GM19193 (cell line): ENCODE data around the gene MIEN1.

ENCODE experiments used
- POLR2A ChIP-seq: IDR thresholded peaks from 4 replicates; pipeline ENCODE4 v1.6.1; 2011; ENCODE audit not compliant: insufficient read depth, insufficient read length; ENCODE audit errors: extremely low read depth

Gene MIEN1

GRCh38 chr17:39701012-39701783, 29.1 kb downstream of the MIEN1 start:
- TF ChIP-seq POLR2A: no peak

- TF ChIP-seq POLR2A: no peak
Observed at GRCh38 chr17:39700148-39700987, 30.0 kb downstream of the MIEN1 start.

DNA sequence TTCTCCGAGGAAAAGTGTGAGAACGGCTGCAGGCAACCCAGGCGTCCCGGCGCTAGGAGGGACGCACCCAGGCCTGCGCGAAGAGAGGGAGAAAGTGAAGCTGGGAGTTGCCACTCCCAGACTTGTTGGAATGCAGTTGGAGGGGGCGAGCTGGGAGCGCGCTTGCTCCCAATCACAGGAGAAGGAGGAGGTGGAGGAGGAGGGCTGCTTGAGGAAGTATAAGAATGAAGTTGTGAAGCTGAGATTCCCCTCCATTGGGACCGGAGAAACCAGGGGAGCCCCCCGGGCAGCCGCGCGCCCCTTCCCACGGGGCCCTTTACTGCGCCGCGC, 30.5 kb downstream of the MIEN1 start, which contains the start of gene ERBB2:
TSS of gene ERBB2 (plus strand) at position 247 of the 330 bp plus-strand sequence. CDS start 175 bp downstream, outside the sequence.
- no peak for TF ChIP-seq POLR2A

DNA sequence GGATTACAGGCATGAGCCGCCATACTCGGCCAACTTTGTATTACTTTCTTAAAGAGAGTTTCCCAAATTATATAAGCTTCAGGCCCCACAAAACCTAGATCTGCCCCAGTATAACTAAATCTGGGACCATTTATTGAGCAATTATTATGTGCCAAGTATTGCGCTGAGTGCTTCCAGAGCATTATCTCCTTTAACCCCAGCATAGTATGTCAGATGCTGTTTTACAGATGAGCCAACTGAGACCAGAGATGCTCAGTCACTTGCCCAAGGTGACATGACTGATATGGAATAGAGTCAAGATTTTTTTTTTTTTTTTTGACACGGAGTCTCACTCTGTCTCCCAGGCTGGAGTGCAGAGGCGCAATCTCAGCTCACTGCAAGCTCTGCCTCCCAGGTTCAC, 32.4 kb downstream of the MIEN1 start:
- no peak for TF ChIP-seq POLR2A

DNA sequence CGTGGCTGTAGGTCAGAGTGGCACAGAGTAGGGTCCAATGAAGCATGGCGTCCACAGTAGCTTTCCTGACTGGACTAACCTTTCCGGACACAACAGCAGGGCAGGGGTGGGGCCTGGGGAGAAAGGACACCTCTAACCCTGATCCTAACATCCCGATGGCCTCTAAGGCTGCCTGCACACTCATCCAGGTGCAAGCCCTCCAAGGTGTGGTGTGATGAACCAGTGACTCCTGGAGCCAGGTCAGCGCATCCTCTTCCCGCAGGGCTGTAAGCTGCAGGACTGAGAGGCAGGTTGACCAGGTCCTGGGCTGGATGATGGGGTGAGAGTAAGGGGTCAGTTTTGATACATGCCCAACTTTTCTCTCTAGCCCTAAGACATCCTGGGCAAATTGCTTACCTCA, 33.6 kb downstream of the MIEN1 start:
- no peak for TF ChIP-seq POLR2A

- TF ChIP-seq POLR2A: no peak
Observed at GRCh38 chr17:39695089-39695474, 35.2 kb downstream of the MIEN1 start.

DNA sequence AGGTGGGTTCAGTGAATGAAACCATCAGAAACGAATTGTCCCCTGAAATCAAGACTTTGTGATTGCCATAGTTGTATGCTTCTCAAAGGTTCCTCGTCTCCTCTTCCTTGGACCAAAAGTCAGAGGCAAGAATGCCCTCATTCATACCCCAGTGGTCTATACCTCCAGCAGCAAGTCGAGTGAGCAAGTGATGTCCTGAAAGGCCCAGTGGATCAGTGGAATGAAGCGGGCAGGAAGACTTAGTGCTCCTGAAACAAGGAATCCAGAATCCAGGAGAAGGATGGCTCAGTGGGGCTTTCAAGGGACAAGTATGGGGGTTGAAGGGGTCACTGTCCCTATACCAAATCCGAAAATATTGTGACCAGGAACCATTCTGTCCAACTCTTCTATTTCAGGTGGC, 35.7 kb downstream of the MIEN1 start:
- no peak for TF ChIP-seq POLR2A

DNA sequence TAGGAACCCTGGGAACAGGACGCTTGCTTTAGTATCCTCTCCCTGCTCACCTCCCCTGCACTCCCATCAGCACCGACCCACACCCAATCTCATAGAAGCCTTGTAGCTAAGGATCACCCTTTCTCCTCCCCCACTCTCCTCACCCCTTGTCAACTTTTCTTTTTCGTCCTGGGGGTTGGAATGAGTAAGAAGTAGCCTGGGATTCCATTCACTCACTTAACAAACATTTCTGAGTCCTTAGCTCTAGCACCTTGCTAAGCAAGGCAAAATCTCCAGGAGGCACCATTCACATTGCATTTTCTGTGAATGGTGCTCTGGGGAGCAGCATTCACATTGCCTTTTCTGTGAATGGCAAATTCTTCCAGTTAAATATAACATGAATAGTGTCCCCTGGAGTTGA, 41.4 kb downstream of the MIEN1 start:
- no peak for TF ChIP-seq POLR2A

DNA sequence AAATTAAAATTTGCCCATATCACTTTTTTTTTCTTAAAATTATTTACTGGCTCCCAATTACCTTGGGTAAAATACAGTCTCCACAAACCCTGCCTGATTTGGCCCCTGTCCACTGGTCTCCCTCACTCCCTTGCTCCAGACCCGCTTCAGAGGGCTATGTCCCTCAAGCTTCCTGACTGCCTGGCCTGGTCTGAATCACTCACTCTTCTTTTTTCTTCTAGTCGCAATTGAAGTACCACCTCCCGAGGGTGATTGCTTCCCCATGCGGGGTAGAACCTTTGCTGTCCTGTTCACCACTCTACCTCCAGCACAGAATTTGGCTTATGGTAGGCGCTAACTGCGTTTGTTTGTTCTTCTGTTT, 41.9 kb downstream of the MIEN1 start:
- no peak for TF ChIP-seq POLR2A

DNA sequence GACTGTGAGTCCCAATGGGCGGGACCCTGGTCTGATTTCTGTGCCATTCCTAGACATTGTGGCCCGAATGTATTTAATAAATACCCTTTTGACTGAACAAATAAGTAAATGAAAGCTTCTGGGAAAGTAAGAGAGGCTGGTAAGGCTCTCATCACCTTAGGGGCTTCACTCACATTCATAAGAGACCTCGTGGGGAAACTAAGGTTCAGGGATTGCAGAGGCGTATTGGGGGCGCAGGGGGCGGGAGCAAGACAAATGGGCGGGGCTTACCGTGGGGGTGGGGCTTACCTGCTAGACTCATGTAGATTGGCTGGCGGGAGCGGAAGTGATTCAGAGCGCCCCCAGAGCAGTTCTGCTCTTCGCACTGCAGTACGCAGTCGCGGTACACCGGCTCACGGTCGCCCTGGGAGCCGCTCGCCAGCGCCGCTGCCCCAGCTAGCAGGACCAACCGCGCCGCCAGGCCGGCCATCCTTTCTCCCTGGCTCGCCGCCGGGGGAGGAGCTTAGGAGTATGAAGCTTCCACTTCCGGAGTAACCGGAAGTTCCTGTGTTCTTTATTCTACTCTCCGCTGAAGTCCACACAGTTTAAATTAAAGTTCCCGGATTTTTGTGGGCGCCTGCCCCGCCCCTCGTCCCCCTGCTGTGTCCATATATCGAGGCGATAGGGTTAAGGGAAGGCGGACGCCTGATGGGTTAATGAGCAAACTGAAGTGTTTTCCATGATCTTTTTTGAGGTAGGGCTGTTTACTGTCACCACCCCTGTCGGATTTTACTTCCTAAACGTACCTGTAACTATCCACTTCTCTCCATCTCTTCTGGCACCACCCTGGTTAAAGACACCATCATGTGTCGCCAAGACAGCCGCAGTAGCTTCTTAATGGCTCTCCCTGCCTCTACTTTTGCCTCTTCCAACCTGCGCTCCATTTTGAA, 42.5 kb downstream of the MIEN1 start, which contains the start of gene PGAP3:
TSS of gene PGAP3 (minus strand) at position 512 of the 929 bp plus-strand sequence. CDS start at position 469, 43 bp downstream.
- peak; percentile 85 for TF ChIP-seq POLR2A

DNA sequence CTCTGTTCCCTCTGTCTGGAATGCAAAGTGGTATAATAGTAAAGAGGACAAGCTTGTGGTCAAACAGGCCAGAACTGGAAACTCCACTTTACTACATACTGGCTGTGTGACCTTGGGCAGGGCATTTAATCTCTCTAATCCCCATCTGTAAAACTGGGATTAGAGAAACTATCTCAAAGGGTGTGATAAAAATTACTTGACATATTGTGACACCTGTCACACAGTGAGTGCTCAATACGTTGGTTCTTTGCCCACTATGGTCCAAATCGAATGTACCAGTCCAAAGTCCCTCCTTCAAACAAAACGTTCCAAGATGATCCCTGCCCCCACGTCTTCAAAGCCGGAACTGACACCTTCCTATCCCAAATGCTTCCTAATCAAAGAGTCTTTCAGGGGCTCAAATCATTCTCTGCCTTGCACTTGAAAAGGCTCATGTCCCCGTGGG, 43.2 kb downstream of the MIEN1 start:
- TF ChIP-seq POLR2A: no peak

- TF ChIP-seq POLR2A: no peak
Observed at GRCh38 chr17:39684369-39685192, 45.8 kb downstream of the MIEN1 start.

- no peak for TF ChIP-seq POLR2A
Observed at GRCh38 chr17:39683295-39683939, 46.9 kb downstream of the MIEN1 start.
